Measurements from ENCODE around the gene ZNF3. TPM values are rescaled to one million over a fixed set of nuclear protein-coding genes. Genes with fewer than 3 reads are reported as not detected.

The ZNF3 gene
- total RNA-seq, 1 experiment from 2014 or later, result 32.9 TPM

DNA sequence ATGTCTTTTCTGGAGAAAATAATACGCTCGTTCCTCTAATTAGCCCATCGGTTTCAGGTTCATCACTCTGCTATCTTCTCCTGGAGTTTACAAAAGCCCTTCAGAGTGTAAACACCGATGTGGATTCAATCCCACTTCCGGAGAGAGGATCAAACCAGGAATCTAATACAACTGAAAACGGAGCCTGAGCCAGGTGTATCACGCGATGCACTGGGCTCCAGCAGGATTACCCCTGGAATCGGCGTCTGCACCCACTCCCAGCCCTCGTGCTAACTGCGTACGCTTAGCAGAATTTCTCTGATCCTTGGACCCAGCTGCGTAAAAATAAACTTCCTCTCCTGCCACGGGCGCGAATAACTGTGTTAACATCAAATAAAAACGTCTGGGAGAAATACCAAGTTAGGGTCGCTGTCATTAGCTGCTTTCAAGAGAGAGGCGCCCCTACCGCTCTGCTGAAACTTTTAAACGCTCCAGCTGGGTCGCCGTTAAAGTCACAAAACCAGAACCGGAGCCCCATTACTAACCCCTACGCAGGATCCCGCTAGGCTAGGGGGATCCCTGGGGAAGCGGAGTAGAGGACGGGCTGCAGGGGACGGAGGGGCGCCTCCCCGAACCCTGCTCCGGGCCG, 502 bp downstream of the ZNF3 start:
- DNase-seq (ENCODE audit: low read depth, low spot score) (no peak), ATAC-seq (peak; percentile 6)
- ChIA-PET POLR2A (interaction anchor here (0.7 kb wide), 1 partner anchor 11 kb away, joined by 5 read pairs; no protein-coding TSS in a partner anchor), CTCF (no interaction called here)
- in situ Hi-C loops (cut with HindIII; ENCODE audit: low pct_unique_long_range_greater_than_20kb, low sequenced_read_pairs), result no loop called here
- peak overlapping the region; percentile 91 for H3K27ac ChIP-seq (ENCODE audit: low read length)
- peaks cover 9% of the 10 kb centered on the region for H3K4me1 ChIP-seq (ENCODE audit: control insufficient read depth, insufficient read depth, low read length)
- TSS peak; percentile 83 for BruUV-seq (replicated peaks)
- H3K9me3 ChIP-seq (ENCODE audit: control insufficient read depth, insufficient read depth, low read depth, low read length), result peaks cover 10% of the 10 kb centered on the region; the same call in 1 of the 2 replicates
- intact Hi-C loops (cut with micrococcal nuclease; ENCODE audit: unreplicated experiment), result loop anchor here (10.0 kb wide), 1 partner anchor 86 kb away; no protein-coding TSS in a partner anchor
- no peaks in the 10 kb centered on the region for H3K27me3 ChIP-seq (ENCODE audit: control insufficient read depth, insufficient read depth, low read length)
- H3K36me3 ChIP-seq (ENCODE audit: control insufficient read depth, insufficient read depth, low read length), result peaks cover 12% of the 10 kb centered on the region
- no peak for TF ChIP-seq POLR2AphosphoS5 (IDR thresholded peaks at IDR 0.05; ENCODE audit: low read depth, low read length)
- peak overlapping the region; percentile 76 to 99 for H3K4me3 ChIP-seq (ENCODE audit: low read depth in 2 of 2, low read length in 2 of 2)

DNA sequence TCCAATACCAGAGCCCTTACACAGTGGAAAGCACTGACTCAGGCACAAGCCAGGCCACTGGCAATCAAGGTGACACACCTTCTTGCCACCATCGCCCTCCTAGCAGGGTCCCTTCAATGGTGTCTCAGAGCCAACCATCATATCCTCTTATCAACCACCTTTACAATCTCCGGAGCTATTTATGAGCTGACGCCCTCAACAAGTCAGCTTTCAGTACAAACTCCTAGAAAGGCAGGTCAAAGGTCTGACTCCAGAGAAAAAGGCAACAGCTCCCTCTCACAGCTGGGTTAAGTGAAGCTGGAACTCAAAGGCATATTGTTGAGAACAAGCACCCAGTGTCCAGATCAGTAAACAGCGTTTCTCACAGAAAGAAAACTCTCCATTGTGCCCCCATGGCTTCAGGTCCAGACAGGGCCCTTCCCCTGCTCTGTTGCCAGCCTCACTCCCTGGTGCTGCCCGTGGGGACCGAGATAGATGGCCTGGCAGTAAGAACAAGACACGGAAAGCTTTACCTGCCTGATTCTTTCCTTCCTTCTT, 2.4 kb downstream of the ZNF3 start:
- in situ Hi-C loops (cut with HindIII; ENCODE audit: low pct_unique_long_range_greater_than_20kb, low sequenced_read_pairs), result no loop called here
- TF ChIP-seq, protein P1, sequence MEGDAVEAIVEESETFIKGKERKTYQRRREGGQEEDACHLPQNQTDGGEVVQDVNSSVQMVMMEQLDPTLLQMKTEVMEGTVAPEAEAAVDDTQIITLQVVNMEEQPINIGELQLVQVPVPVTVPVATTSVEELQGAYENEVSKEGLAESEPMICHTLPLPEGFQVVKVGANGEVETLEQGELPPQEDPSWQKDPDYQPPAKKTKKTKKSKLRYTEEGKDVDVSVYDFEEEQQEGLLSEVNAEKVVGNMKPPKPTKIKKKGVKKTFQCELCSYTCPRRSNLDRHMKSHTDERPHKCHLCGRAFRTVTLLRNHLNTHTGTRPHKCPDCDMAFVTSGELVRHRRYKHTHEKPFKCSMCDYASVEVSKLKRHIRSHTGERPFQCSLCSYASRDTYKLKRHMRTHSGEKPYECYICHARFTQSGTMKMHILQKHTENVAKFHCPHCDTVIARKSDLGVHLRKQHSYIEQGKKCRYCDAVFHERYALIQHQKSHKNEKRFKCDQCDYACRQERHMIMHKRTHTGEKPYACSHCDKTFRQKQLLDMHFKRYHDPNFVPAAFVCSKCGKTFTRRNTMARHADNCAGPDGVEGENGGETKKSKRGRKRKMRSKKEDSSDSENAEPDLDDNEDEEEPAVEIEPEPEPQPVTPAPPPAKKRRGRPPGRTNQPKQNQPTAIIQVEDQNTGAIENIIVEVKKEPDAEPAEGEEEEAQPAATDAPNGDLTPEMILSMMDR (IDR thresholded peaks at IDR 0.05), result no peak
- TF ChIP-seq POLR2AphosphoS5 (IDR thresholded peaks at IDR 0.05; ENCODE audit: low read depth, low read length) (no peak), SIN3A (IDR thresholded peaks at IDR 0.05; ENCODE audit: borderline replicate concordance, insufficient read depth, low read depth, low read length) (no peak), TCF7L2 (IDR thresholded peaks at IDR 0.05; ENCODE audit: low read depth, low read length) (no peak)
- TF ChIP-seq, protein P2, sequence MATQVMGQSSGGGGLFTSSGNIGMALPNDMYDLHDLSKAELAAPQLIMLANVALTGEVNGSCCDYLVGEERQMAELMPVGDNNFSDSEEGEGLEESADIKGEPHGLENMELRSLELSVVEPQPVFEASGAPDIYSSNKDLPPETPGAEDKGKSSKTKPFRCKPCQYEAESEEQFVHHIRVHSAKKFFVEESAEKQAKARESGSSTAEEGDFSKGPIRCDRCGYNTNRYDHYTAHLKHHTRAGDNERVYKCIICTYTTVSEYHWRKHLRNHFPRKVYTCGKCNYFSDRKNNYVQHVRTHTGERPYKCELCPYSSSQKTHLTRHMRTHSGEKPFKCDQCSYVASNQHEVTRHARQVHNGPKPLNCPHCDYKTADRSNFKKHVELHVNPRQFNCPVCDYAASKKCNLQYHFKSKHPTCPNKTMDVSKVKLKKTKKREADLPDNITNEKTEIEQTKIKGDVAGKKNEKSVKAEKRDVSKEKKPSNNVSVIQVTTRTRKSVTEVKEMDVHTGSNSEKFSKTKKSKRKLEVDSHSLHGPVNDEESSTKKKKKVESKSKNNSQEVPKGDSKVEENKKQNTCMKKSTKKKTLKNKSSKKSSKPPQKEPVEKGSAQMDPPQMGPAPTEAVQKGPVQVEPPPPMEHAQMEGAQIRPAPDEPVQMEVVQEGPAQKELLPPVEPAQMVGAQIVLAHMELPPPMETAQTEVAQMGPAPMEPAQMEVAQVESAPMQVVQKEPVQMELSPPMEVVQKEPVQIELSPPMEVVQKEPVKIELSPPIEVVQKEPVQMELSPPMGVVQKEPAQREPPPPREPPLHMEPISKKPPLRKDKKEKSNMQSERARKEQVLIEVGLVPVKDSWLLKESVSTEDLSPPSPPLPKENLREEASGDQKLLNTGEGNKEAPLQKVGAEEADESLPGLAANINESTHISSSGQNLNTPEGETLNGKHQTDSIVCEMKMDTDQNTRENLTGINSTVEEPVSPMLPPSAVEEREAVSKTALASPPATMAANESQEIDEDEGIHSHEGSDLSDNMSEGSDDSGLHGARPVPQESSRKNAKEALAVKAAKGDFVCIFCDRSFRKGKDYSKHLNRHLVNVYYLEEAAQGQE (IDR thresholded peaks at IDR 0.05; ENCODE audit: insufficient read depth in 1 of 2, low read depth in 2 of 2, low read length in 1 of 2), result no peak
- no peak for ATAC-seq

DNA sequence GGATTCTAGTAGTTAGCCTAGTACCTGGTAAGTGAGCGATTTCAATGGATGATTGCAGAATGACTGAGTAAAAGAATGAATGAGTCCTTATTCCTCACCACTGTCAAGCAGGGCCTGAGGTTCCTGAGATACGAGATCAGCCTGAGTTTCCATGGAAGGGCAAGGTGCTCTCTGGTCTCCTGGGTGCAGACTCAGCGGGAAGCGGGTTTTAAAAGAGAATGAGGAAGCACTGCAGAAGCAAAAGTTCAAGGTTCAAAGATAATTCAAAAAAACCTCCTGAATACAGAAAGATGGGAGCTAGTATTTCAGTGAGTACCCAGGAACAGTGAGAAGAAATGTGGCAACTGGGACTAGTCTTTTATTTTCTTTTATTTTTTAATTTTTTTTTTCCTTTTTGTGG, 4.3 kb downstream of the ZNF3 start:
- intact Hi-C loops (cut with micrococcal nuclease; ENCODE audit: unreplicated experiment) (no loop called here), in situ Hi-C loops (cut with HindIII; ENCODE audit: low pct_unique_long_range_greater_than_20kb, low sequenced_read_pairs) (no loop called here)
- ATAC-seq (no peak), DNase-seq (ENCODE audit: low read depth, low spot score) (no peak)
- Histone ChIP-seq H3K27me3 (ENCODE audit: control insufficient read depth, insufficient read depth, low read length) (no peaks in the 10 kb centered on the region), H3K4me1 (ENCODE audit: control insufficient read depth, insufficient read depth, low read length) (no peaks in the 10 kb centered on the region), H3K4me3 (ENCODE audit: low read depth in 2 of 2, low read length in 2 of 2) (no peak overlapping the region), H3K36me3 (ENCODE audit: control insufficient read depth, insufficient read depth, low read length) (peaks cover 12% of the 10 kb centered on the region), H3K27ac (ENCODE audit: low read length) (no peak overlapping the region), H3K9me3 (ENCODE audit: control insufficient read depth, insufficient read depth, low read depth, low read length) (peaks cover 37% of the 10 kb centered on the region)
- CTCF ChIA-PET, result no interaction called here
- BruUV-seq (replicated peaks), result no TSS peak
- POLR2A ChIA-PET, result interaction anchor here (0.5 to 0.6 kb wide), 2 partner anchors 82 to 204 kb away, joined by 3 to 6 read pairs; no protein-coding TSS in a partner anchor
- TF ChIP-seq TCF7L2 (IDR thresholded peaks at IDR 0.05; ENCODE audit: low read depth, low read length) (no peak), POLR2AphosphoS5 (IDR thresholded peaks at IDR 0.05; ENCODE audit: low read depth, low read length) (no peak), SIN3A (IDR thresholded peaks at IDR 0.05; ENCODE audit: borderline replicate concordance, insufficient read depth, low read depth, low read length) (no peak)
- TF ChIP-seq, protein P2 (IDR thresholded peaks at IDR 0.05; ENCODE audit: insufficient read depth in 1 of 2, low read depth in 2 of 2, low read length in 1 of 2), result no peak
- TF ChIP-seq, protein P1 (IDR thresholded peaks at IDR 0.05), result no peak

More for the DNA sequence above, 2.4 kb downstream of the ZNF3 start:
- intact Hi-C loops (cut with micrococcal nuclease; ENCODE audit: unreplicated experiment), result no loop called here
- ChIA-PET CTCF (no interaction called here), POLR2A (no interaction called here)
- no peaks in the 10 kb centered on the region for H3K27me3 ChIP-seq (ENCODE audit: control insufficient read depth, insufficient read depth, low read length)
- peaks cover 6% of the 10 kb centered on the region for H3K4me1 ChIP-seq (ENCODE audit: control insufficient read depth, insufficient read depth, low read length)
- no peak overlapping the region for H3K4me3 ChIP-seq (ENCODE audit: low read depth in 2 of 2, low read length in 2 of 2)
- peak overlapping the region; percentile 25; the same call in 1 of the 2 replicates for H3K27ac ChIP-seq (ENCODE audit: low read length)
- DNase-seq (ENCODE audit: low read depth, low spot score), result no peak
- no TSS peak for BruUV-seq (replicated peaks)
- H3K36me3 ChIP-seq (ENCODE audit: control insufficient read depth, insufficient read depth, low read length), result peaks cover 12% of the 10 kb centered on the region
- peaks cover 24% of the 10 kb centered on the region; the same call in 1 of the 2 replicates for H3K9me3 ChIP-seq (ENCODE audit: control insufficient read depth, insufficient read depth, low read depth, low read length)

Measured in Panc1 (cell line).